ENCODE results near the gene LPA.

DNA sequence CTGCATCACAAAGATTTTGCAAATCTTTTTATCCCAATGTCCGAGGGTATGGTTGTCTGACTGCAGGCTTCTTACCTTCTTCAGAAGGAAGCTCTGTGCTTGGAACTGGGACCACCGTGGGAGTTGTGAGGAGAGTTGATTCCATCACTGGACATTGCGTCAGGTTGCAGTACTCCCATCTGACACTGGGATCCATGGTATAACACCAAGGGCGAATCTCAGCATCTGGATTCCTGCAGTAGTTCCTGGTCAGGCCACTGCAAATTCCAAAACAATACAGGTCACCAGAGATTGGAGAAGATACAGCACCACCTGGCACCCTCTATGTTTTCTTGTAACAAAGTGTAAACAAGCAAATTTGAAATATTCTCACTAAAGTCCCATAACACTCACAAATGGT lies 77.7 kb downstream of the LPA start:
- TF ChIP-seq, protein P1, sequence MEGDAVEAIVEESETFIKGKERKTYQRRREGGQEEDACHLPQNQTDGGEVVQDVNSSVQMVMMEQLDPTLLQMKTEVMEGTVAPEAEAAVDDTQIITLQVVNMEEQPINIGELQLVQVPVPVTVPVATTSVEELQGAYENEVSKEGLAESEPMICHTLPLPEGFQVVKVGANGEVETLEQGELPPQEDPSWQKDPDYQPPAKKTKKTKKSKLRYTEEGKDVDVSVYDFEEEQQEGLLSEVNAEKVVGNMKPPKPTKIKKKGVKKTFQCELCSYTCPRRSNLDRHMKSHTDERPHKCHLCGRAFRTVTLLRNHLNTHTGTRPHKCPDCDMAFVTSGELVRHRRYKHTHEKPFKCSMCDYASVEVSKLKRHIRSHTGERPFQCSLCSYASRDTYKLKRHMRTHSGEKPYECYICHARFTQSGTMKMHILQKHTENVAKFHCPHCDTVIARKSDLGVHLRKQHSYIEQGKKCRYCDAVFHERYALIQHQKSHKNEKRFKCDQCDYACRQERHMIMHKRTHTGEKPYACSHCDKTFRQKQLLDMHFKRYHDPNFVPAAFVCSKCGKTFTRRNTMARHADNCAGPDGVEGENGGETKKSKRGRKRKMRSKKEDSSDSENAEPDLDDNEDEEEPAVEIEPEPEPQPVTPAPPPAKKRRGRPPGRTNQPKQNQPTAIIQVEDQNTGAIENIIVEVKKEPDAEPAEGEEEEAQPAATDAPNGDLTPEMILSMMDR (IDR thresholded peaks at IDR 0.05), result no peak
- no peak for TF ChIP-seq POLR2A (IDR thresholded peaks at IDR 0.05)

Data from body of pancreas (tissue), 4 donors.